ENCODE results near the gene THADA.

Gene THADA

GRCh38 chr2:43240766-43241150, 355.1 kb downstream of the THADA start:
- Histone ChIP-seq H3K27me3 (ENCODE audit: control insufficient read depth, insufficient read depth, low read length) (no peaks in the 10 kb centered on the region), H3K36me3 (ENCODE audit: control insufficient read depth, insufficient read depth, low read length) (no peaks in the 10 kb centered on the region), H3K9me3 (ENCODE audit: control insufficient read depth, low read length) (no peaks in the 10 kb centered on the region), H3K27ac (no peak overlapping the region), H3K4me3 (ENCODE audit: low read depth, low read length) (no peak overlapping the region), H3K9ac (no peak overlapping the region), H3K4me2 (ENCODE audit: low read length) (no peak overlapping the region), H3K79me2 (no peaks in the 10 kb centered on the region), H2AFZ (no peak overlapping the region), H3K4me1 (no peaks in the 10 kb centered on the region)
- no peak for TF ChIP-seq CTCF (IDR thresholded peaks at IDR 0.05)

- Histone ChIP-seq H3K9ac (no peak overlapping the region), H3K4me2 (ENCODE audit: low read length) (no peak overlapping the region), H3K36me3 (ENCODE audit: control insufficient read depth, insufficient read depth, low read length) (no peaks in the 10 kb centered on the region), H3K4me3 (ENCODE audit: low read depth, low read length) (no peak overlapping the region), H2AFZ (no peak overlapping the region), H3K27ac (no peak overlapping the region), H3K4me1 (no peaks in the 10 kb centered on the region), H3K27me3 (ENCODE audit: control insufficient read depth, insufficient read depth, low read length) (no peaks in the 10 kb centered on the region), H3K9me3 (ENCODE audit: control insufficient read depth, low read length) (no peaks in the 10 kb centered on the region), H3K79me2 (no peaks in the 10 kb centered on the region)
- TF ChIP-seq CTCF (IDR thresholded peaks at IDR 0.05): no peak
Observed at GRCh38 chr2:43239981-43240765, 355.7 kb downstream of the THADA start.

GRCh38 chr2:43238813-43239212, 357.0 kb downstream of the THADA start:
- Histone ChIP-seq H3K36me3 (ENCODE audit: control insufficient read depth, insufficient read depth, low read length) (no peaks in the 10 kb centered on the region), H3K9me3 (ENCODE audit: control insufficient read depth, low read length) (no peaks in the 10 kb centered on the region), H3K9ac (no peak overlapping the region), H2AFZ (no peak overlapping the region), H3K4me2 (ENCODE audit: low read length) (no peak overlapping the region), H3K4me1 (no peaks in the 10 kb centered on the region), H3K27me3 (ENCODE audit: control insufficient read depth, insufficient read depth, low read length) (no peaks in the 10 kb centered on the region), H3K79me2 (no peaks in the 10 kb centered on the region), H3K4me3 (ENCODE audit: low read depth, low read length) (no peak overlapping the region), H3K27ac (no peak overlapping the region)
- TF ChIP-seq CTCF (IDR thresholded peaks at IDR 0.05): no peak

- Histone ChIP-seq H3K9me3 (ENCODE audit: control insufficient read depth, low read length) (no peaks in the 10 kb centered on the region), H3K27me3 (ENCODE audit: control insufficient read depth, insufficient read depth, low read length) (no peaks in the 10 kb centered on the region), H3K27ac (no peak overlapping the region), H3K9ac (no peak overlapping the region), H3K4me2 (ENCODE audit: low read length) (no peak overlapping the region), H3K79me2 (no peaks in the 10 kb centered on the region), H3K4me3 (ENCODE audit: low read depth, low read length) (no peak overlapping the region), H3K36me3 (ENCODE audit: control insufficient read depth, insufficient read depth, low read length) (no peaks in the 10 kb centered on the region), H3K4me1 (no peaks in the 10 kb centered on the region), H2AFZ (no peak overlapping the region)
- no peak for TF ChIP-seq CTCF (IDR thresholded peaks at IDR 0.05)
Observed at GRCh38 chr2:43238176-43238575, 357.7 kb downstream of the THADA start.

All from parathyroid adenoma (tissue), 2 donors.